ENCODE measurements around the gene NCMAP.

DNA sequence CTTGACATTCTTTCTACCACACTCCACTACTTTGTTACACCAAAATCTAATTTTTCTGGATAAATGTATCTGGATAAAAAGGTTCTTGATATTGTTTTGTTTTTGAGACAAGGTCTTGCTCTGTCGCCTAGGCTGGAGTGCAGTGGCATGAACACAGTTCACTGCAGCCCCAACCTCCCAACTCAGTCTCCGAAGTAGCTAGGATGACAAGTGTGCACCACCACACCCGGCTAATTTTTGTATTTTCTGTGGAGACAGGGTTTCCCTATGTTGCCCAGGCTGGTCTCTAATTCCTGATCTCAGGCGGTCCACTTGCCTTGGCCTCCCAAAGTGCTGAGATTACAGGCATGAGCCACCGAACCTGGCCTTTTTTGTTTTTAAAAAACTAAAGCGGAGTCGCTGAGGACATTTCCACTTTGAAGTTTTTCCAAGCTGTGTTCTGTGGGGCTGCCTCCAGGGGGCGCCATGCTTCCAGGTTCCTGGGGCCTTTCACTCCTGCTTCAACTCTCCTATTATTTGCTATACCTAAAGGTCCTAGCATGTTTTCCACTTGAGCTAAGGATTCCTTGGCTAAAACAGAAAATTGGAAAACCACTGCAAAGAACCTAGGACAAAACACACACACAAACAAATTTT is 14.1 kb upstream of the NCMAP start:
- TF ChIP-seq POLR2A (IDR thresholded peaks at IDR 0.05; ENCODE audit: low read length) = no peak
- TF ChIP-seq GATA1 (IDR thresholded peaks at IDR 0.05; ENCODE audit: low read depth, low read length) = no peak

Measured in erythroblast (primary cell).